ENCODE results near the gene SETBP1.

- TF ChIP-seq CTCF (IDR thresholded peaks at IDR 0.05), result no peak
- TF ChIP-seq POLR2AphosphoS5 (IDR thresholded peaks at IDR 0.05), result no peak
Observed at GRCh38 chr18:45107425-45107824, 426.7 kb downstream of the SETBP1 start.

Measured in stomach (tissue), 4 donors.